ENCODE data around the gene GPR179. TPM values are rescaled to one million over a fixed set of nuclear protein-coding genes. Genes with fewer than 3 reads are reported as not detected.

Gene GPR179
- total and polyA plus RNA-seq, 2 donors (not counting 3 experiments of a cell fraction or from before 2014, with no cell fraction given) = not detected

GRCh38 chr17:38344420-38344745, 627 bp upstream of the GPR179 start:
- no peaks in the 10 kb centered on the region for H3K9me3 ChIP-seq (replicated peaks; ENCODE audit: control insufficient read depth, insufficient read depth, low read length)
- H3K27ac ChIP-seq (ENCODE audit: insufficient read depth, low read depth, low read length) = no peak overlapping the region
- dilution Hi-C loops (cut with MboI; ENCODE audit: extremely low pct_ligation_motif_present, low sequenced_read_pairs) (no loop called here), intact Hi-C loops (cut with micrococcal nuclease) (no loop called here)
- H3K27me3 ChIP-seq (ENCODE audit: control insufficient read depth in 2 of 2, insufficient read depth in 2 of 2, low read length in 2 of 2) = peaks cover 0 to 3% of the 10 kb centered on the region in 2 experiments
- H2AFZ ChIP-seq (ENCODE audit: low read depth, low read length) = no peak overlapping the region
- no peaks in the 10 kb centered on the region for H3K4me1 ChIP-seq (ENCODE audit: control insufficient read depth, extremely low read depth, insufficient read depth, low read length)
- H3K9me1 ChIP-seq (replicated peaks; ENCODE audit: control insufficient read depth, extremely low read depth, insufficient read depth, low read length) = no peaks in the 10 kb centered on the region
- POLR2A ChIA-PET = interaction anchor here (0.7 kb wide), 1 partner anchor 9 kb away, joined by 3 read pairs; no protein-coding TSS in a partner anchor
- FAIRE-seq = no peak
- CTCF ChIA-PET = interaction anchor here (0.8 kb wide), 1 partner anchor 9 kb away, joined by 3 read pairs; no protein-coding TSS in a partner anchor
- no peak overlapping the region for H3K4me3 ChIP-seq (replicated peaks in 1 of 3; ENCODE audit: insufficient read depth in 1 of 3, low read depth in 1 of 3, low read length in 3 of 3)
- TF ChIP-seq MYC (IDR thresholded peaks at IDR 0.05; ENCODE audit: low read depth, low read length) (no peak), POLR2A (IDR thresholded peaks at IDR 0.05; ENCODE audit: low read depth, low read length) (no peak), FOS (IDR thresholded peaks at IDR 0.05; ENCODE audit: borderline replicate concordance, insufficient read depth, low read length) (no peak), GATA2 (IDR thresholded peaks at IDR 0.05; ENCODE audit: insufficient read depth, insufficient read length, low read depth, low read length) (no peak), POLR2AphosphoS5 (IDR thresholded peaks at IDR 0.05; ENCODE audit: insufficient read depth, low read depth, low read length) (no peak), EZH2 (IDR thresholded peaks at IDR 0.05; ENCODE audit: borderline replicate concordance, low read depth, low read length, severe bottlenecking) (no peak), JUN (IDR thresholded peaks at IDR 0.05; ENCODE audit: borderline replicate concordance, insufficient read depth, insufficient read length, low read depth) (no peak), MAX (IDR thresholded peaks at IDR 0.05; ENCODE audit: insufficient read depth, insufficient read length) (no peak)
- TF ChIP-seq, protein P1, sequence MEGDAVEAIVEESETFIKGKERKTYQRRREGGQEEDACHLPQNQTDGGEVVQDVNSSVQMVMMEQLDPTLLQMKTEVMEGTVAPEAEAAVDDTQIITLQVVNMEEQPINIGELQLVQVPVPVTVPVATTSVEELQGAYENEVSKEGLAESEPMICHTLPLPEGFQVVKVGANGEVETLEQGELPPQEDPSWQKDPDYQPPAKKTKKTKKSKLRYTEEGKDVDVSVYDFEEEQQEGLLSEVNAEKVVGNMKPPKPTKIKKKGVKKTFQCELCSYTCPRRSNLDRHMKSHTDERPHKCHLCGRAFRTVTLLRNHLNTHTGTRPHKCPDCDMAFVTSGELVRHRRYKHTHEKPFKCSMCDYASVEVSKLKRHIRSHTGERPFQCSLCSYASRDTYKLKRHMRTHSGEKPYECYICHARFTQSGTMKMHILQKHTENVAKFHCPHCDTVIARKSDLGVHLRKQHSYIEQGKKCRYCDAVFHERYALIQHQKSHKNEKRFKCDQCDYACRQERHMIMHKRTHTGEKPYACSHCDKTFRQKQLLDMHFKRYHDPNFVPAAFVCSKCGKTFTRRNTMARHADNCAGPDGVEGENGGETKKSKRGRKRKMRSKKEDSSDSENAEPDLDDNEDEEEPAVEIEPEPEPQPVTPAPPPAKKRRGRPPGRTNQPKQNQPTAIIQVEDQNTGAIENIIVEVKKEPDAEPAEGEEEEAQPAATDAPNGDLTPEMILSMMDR (IDR thresholded peaks at IDR 0.05; ENCODE audit: extremely low read depth in 1 of 2, insufficient read depth in 1 of 2, low read depth in 1 of 2, low read length in 2 of 2) = no peak
- H3K4me2 ChIP-seq (ENCODE audit: insufficient read depth, low read length) = no peak overlapping the region
- BruUV-seq (replicated peaks) = no TSS peak
- H3K36me3 ChIP-seq (ENCODE audit: control insufficient read depth in 2 of 2, extremely low read depth in 1 of 2, insufficient read depth in 2 of 2, low read length in 2 of 2) = no peaks in the 10 kb centered on the region
- H3K79me2 ChIP-seq (ENCODE audit: control insufficient read depth, insufficient read depth, low read length) = no peaks in the 10 kb centered on the region
- no peak for DNase-seq (ENCODE audit: low read depth, low spot score)
- no peak overlapping the region for H3K9ac ChIP-seq (replicated peaks; ENCODE audit: extremely low read depth, insufficient read depth, low read length)
- H4K20me1 ChIP-seq (replicated peaks; ENCODE audit: control insufficient read depth, extremely low read depth, insufficient read depth, low read length) = no peaks in the 10 kb centered on the region

Data from endothelial cell of umbilical vein (primary cell).